Measurements from ENCODE around the gene NDUFB11. TPM values are rescaled to one million over a fixed set of nuclear protein-coding genes. Genes with fewer than 3 reads are reported as not detected.

Gene NDUFB11
- polyA plus RNA-seq (2011; rRNA removed) (46.8 and 57.1 TPM in 2 replicates), polyA minus RNA-seq (2011; rRNA and poly(A)+ RNA removed) (39.9 and 83.6 TPM in 2 replicates)

DNA sequence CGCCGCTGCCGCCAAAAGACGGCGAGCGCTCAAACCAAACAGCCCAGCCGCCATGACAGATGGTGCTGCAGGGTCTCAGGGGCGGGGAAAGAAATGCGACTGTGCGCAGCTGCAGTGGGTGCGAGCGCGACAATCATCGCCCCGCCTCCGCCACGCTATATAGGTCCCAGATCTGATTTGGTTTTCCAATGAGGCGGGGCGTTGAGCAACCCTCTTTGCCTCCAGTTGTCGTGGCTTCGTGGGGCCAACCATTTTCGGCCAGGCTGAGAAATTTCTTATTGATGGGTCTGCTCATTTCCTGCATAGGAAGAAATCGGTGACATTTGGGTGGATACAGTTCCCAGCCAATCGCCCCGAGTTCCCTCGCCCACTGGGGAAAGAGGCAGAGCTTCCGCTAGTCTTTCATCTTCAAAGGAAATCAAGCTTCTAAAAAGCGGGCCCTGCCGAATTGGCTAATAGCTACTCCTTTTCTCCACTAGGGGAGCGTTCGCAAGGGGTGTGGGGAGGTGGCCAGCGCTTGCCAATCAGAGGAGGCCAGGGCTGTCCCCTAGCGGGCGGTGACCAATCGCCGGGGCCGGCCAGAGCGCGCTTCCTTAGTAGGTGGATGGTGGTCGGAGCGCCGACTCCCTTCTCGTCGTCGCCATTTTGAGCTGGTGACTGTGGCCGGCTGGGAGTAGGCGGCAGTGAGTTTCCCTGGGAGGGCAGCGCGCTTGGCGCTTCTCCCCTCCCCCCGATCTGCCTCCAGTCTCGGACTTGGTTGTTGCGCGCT is at the start of gene NDUFB11, which contains the start of gene RBM10:
TSS of gene NDUFB11 (minus strand) at position 77 of the 769 bp plus-strand sequence. CDS start at position 54, 23 bp downstream.
TSS of gene RBM10 (plus strand) at position 596 of the 769 bp plus-strand sequence. CDS start 2,261 bp downstream, outside the sequence.
- Histone ChIP-seq H3K36me3 (ENCODE audit: control insufficient read depth, insufficient read depth, low read length) (peaks cover 7% of the 10 kb centered on the region), H3K4me3 (ENCODE audit: low read depth, low read length) (peak within 1 kb of the TSS; percentile 86), H3K27me3 (ENCODE audit: control insufficient read depth, insufficient read depth, low read length) (no peaks in the 10 kb centered on the region)
- TF ChIP-seq, protein P1, sequence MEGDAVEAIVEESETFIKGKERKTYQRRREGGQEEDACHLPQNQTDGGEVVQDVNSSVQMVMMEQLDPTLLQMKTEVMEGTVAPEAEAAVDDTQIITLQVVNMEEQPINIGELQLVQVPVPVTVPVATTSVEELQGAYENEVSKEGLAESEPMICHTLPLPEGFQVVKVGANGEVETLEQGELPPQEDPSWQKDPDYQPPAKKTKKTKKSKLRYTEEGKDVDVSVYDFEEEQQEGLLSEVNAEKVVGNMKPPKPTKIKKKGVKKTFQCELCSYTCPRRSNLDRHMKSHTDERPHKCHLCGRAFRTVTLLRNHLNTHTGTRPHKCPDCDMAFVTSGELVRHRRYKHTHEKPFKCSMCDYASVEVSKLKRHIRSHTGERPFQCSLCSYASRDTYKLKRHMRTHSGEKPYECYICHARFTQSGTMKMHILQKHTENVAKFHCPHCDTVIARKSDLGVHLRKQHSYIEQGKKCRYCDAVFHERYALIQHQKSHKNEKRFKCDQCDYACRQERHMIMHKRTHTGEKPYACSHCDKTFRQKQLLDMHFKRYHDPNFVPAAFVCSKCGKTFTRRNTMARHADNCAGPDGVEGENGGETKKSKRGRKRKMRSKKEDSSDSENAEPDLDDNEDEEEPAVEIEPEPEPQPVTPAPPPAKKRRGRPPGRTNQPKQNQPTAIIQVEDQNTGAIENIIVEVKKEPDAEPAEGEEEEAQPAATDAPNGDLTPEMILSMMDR (IDR thresholded peaks at IDR 0.05; ENCODE audit: insufficient read depth, low read depth, low read length) = peak; percentile 71
- POLR2A ChIA-PET = interaction anchor here (0.6 to 1.2 kb wide), 2 partner anchors 15 to 28 kb away, joined by 3 to 4 read pairs; no protein-coding TSS in a partner anchor
- CTCF ChIA-PET = interaction anchor here (0.7 to 1.5 kb wide), 7 partner anchors 9 to 1525 kb away, joined by 3 to 6 read pairs (median 4); no protein-coding TSS in a partner anchor
- peak; percentile 73 for DNase-seq (ENCODE audit: low read depth)

DNA sequence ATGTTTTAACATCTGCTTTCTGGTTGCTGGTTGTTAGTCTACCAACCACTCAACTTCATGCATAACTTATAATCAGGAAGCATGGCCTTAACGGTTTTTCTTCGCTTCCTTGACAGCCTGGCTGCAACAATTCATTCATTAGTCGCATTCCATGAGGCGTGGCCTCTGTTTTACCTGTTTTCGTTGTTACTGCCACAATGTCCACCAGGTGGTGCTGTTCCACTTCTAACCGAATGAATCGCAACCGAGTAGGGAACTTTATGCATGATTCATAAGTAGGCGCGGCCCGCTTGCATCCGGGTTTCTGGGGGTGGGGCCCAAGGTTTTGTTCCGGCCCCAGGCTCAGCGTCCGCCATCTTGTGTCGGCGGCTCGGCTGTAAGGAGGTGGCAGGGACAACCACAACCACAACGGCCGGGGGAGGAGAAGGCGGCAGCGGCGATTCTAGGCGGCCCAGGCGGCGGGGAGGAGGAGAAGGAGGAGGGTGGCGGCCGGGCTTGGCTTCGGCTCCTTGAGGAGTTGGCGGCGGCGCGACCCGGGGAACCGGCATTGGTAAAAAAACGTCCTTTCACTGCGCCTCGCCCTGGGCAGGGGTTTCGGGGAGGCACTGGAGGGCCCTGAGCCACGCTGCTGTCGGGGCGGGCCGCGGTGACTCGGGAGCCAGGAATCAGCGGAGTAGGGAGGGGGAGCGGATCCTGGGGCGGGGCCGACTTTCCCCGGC is 49.1 kb upstream of the NDUFB11 start, which contains the start of gene UBA1:
TSS of gene UBA1 (plus strand) at position 355 of the 719 bp plus-strand sequence. CDS start 4,974 bp downstream, outside the sequence.
- Histone ChIP-seq H3K4me3 (ENCODE audit: low read depth, low read length) (peak within 1 kb of the TSS; percentile 80), H3K36me3 (ENCODE audit: control insufficient read depth, insufficient read depth, low read length) (0 out of 2 replicates have a peak, but pooled peaks cover 2% of the 10 kb centered on the region), H3K27me3 (ENCODE audit: control insufficient read depth, insufficient read depth, low read length) (no peaks in the 10 kb centered on the region)
- ChIA-PET POLR2A (no interaction called here), CTCF (interaction anchor here (0.9 to 4.0 kb wide), 5 partner anchors 21 to 330 kb away, joined by 3 to 26 read pairs (median 6); no protein-coding TSS in a partner anchor)
- DNase-seq (ENCODE audit: low read depth) = peak; percentile 49
- TF ChIP-seq, protein P1 (IDR thresholded peaks at IDR 0.05; ENCODE audit: insufficient read depth, low read depth, low read length) = peak; percentile 52

DNA sequence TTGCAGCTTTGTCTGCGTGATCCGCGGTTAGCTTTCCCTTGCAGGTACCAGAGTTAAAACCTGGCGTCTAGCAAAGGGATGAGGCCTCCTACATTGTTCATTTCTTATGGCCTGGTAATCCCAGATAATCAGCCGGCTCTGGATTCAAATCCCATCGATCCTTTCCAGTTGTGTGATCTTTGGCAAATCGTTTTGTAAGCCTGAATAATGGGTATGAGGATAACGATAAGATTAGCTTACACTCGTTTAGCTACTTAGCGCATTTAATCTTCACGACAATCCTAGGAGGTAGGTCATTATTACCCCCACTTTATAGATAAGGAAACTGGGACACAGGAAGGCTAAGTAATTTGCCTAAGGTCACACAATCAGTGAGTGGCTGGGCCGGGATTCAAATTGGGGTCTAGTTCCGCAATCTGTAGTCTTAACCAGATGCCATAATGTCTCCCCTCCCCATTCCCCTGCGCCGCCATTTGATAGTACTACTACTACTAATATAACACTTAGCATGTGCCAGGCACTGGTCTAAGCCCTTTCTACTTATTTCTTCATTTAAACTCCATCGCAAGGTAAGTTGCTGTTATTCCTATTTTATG is 47.4 kb upstream of the NDUFB11 start:
- TF ChIP-seq, protein P1 (IDR thresholded peaks at IDR 0.05; ENCODE audit: insufficient read depth, low read depth, low read length) = no peak
- CTCF ChIA-PET = interaction anchor here (1.0 to 4.0 kb wide), 2 partner anchors 193 to 331 kb away, joined by 3 to 26 read pairs; no protein-coding TSS in a partner anchor
- POLR2A ChIA-PET = no interaction called here
- Histone ChIP-seq H3K36me3 (ENCODE audit: control insufficient read depth, insufficient read depth, low read length) (no peaks in the 10 kb centered on the region), H3K27me3 (ENCODE audit: control insufficient read depth, insufficient read depth, low read length) (no peaks in the 10 kb centered on the region), H3K4me3 (ENCODE audit: low read depth, low read length) (peak overlapping the region; percentile 56)
- no peak for DNase-seq (ENCODE audit: low read depth)

DNA sequence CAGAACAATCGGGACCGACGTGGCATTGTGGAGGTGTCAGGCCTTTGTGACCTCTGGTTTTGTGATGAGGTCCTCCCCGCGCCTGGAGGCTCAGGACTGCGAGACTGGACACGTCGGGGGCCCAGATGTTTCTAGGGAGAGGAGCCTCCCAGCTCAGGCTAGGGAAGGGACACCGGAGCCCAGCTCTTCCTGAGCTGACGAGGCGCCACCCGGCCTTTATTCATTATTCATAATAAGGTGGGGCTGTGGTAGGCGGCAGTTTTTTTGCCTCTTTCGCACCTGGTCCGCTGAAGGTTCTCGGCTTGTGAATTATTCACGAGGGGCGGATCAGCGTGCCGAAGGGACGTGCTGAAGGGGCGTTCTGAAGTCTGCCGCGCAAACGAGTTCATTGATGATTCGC is 46.8 kb upstream of the NDUFB11 start:
- ChIA-PET POLR2A (no interaction called here), CTCF (interaction anchor here (0.9 to 4.0 kb wide), 6 partner anchors 10 to 332 kb away, joined by 3 to 26 read pairs (median 3); no protein-coding TSS in a partner anchor)
- Histone ChIP-seq H3K4me3 (ENCODE audit: low read depth, low read length) (peak overlapping the region; percentile 56), H3K36me3 (ENCODE audit: control insufficient read depth, insufficient read depth, low read length) (no peaks in the 10 kb centered on the region), H3K27me3 (ENCODE audit: control insufficient read depth, insufficient read depth, low read length) (no peaks in the 10 kb centered on the region)
- no peak for DNase-seq (ENCODE audit: low read depth)
- TF ChIP-seq, protein P1 (IDR thresholded peaks at IDR 0.05; ENCODE audit: insufficient read depth, low read depth, low read length) = no peak

Measured in BJ (cell line).